ENCODE results near the gene FANK1. TPM values are rescaled to one million over a fixed set of nuclear protein-coding genes. Genes with fewer than 3 reads are reported as not detected.

FANK1 gene
- polyA plus RNA-seq, 3 donors, result 1.2 to 2.8 (median 1.3) TPM

GRCh38 chr10:126004752-126005151 lies 108.4 kb downstream of the FANK1 start:
- no peak overlapping the region for H3K27ac ChIP-seq (ENCODE audit: low read depth, low read length)
- 83 to 85% (median 84%) methylated on average over 8 of the region's 8 CpGs for WGBS, 3 donors

- WGBS, 3 donors, result 72 to 92% (median 76%) methylated on average over 5 of the region's 5 CpGs
- H3K27ac ChIP-seq (ENCODE audit: low read depth, low read length), result no peak overlapping the region
These were observed 109.9 kb downstream of the FANK1 start for GRCh38 chr10:126006264-126006663.

GRCh38 chr10:126006906-126007305 lies 110.5 kb downstream of the FANK1 start:
- no peak overlapping the region for H3K27ac ChIP-seq (ENCODE audit: low read depth, low read length)
- 94 to 98% (median 96%) methylated on average over 2 of the region's 2 CpGs for WGBS, 3 donors

- H3K27ac ChIP-seq (ENCODE audit: low read depth, low read length), result no peak overlapping the region
- 92 to 97% (median 97%) methylated on average over 7 of the region's 7 CpGs for WGBS, 3 donors
These were observed 113.3 kb downstream of the FANK1 start for GRCh38 chr10:126009650-126010049.

- WGBS, 3 donors, result 64 to 87% (median 76%) methylated on average over 5 of the region's 5 CpGs
- H3K27ac ChIP-seq (ENCODE audit: low read depth, low read length), result no peak overlapping the region
These were observed 115.6 kb downstream of the FANK1 start for GRCh38 chr10:126011995-126012394.

- WGBS, 3 donors, result 93 to 99% (median 97%) methylated on average over 2 of the region's 2 CpGs
- no peak overlapping the region for H3K27ac ChIP-seq (ENCODE audit: low read depth, low read length)
These were observed 116.1 kb downstream of the FANK1 start for GRCh38 chr10:126012485-126012884.

- H3K27ac ChIP-seq (ENCODE audit: low read depth, low read length), result no peak overlapping the region
- WGBS, 3 donors, result 72 to 87% (median 82%) methylated on average over 10 of the region's 10 CpGs
These were observed 117.3 kb downstream of the FANK1 start for GRCh38 chr10:126013489-126014281.

- H3K27ac ChIP-seq (ENCODE audit: low read depth, low read length), result no peak overlapping the region
- 56 to 91% (median 91%) methylated on average over 7 of the region's 7 CpGs for WGBS, 3 donors
These were observed 117.9 kb downstream of the FANK1 start for GRCh38 chr10:126014309-126014708.

- WGBS, 3 donors, result 86 to 90% (median 86%) methylated on average over 3 of the region's 3 CpGs
- no peak overlapping the region for H3K27ac ChIP-seq (ENCODE audit: low read depth, low read length)
These were observed 119.0 kb downstream of the FANK1 start for GRCh38 chr10:126015413-126015812.

GRCh38 chr10:126016156-126016805 lies 119.9 kb downstream of the FANK1 start:
- WGBS, 3 donors, result 88 to 97% (median 97%) methylated on average over 4 of the region's 4 CpGs
- no peak overlapping the region for H3K27ac ChIP-seq (ENCODE audit: low read depth, low read length)

- no peak overlapping the region for H3K27ac ChIP-seq (ENCODE audit: low read depth, low read length)
- 84 to 100% (median 96%) methylated on average over 3 of the region's 3 CpGs for WGBS, 3 donors
These were observed 120.5 kb downstream of the FANK1 start for GRCh38 chr10:126016882-126017281.

GRCh38 chr10:126017961-126018560 lies 121.7 kb downstream of the FANK1 start:
- WGBS, 3 donors, result 63 to 78% (median 70%) methylated on average over 2 of the region's 2 CpGs

GRCh38 chr10:126021833-126022500 lies 125.6 kb downstream of the FANK1 start:
- WGBS, 3 donors, result 43 to 89% (median 88%) methylated on average over 5 of the region's 5 CpGs
- no peak overlapping the region for H3K27ac ChIP-seq (ENCODE audit: low read depth, low read length)

More at GRCh38 chr10:126017961-126018560, 121.7 kb downstream of the FANK1 start:
- no peak overlapping the region for H3K27ac ChIP-seq (ENCODE audit: low read depth, low read length)

- no peak overlapping the region for H3K27ac ChIP-seq (ENCODE audit: low read depth, low read length)
- WGBS, 3 donors, result 91 to 93% (median 91%) methylated on average over 5 of the region's 5 CpGs
These were observed 126.5 kb downstream of the FANK1 start for GRCh38 chr10:126022841-126023240.

- WGBS, 3 donors, result 68 to 96% (median 75%) methylated on average over 1 of the region's 1 CpG
These were observed 131.3 kb downstream of the FANK1 start for GRCh38 chr10:126027692-126028091.

GRCh38 chr10:126029999-126030398 lies 133.6 kb downstream of the FANK1 start:
- 87 to 93% (median 88%) methylated on average over 3 of the region's 3 CpGs for WGBS, 3 donors

More at GRCh38 chr10:126027692-126028091, 131.3 kb downstream of the FANK1 start:
- no peak overlapping the region for H3K27ac ChIP-seq (ENCODE audit: low read depth, low read length)

GRCh38 chr10:126034586-126034985 lies 138.2 kb downstream of the FANK1 start:
- WGBS, 3 donors, result 91 to 97% (median 94%) methylated on average over 2 of the region's 2 CpGs
- H3K27ac ChIP-seq (ENCODE audit: low read depth, low read length), result no peak overlapping the region

More at GRCh38 chr10:126029999-126030398, 133.6 kb downstream of the FANK1 start:
- no peak overlapping the region for H3K27ac ChIP-seq (ENCODE audit: low read depth, low read length)

- WGBS, 3 donors, result 57 to 83% (median 58%) methylated on average over 5 of the region's 5 CpGs
These were observed 140.2 kb downstream of the FANK1 start for GRCh38 chr10:126036515-126036914.

GRCh38 chr10:126037946-126038345 lies 141.6 kb downstream of the FANK1 start:
- WGBS, 3 donors, result 81 to 83% (median 83%) methylated on average over 10 of the region's 10 CpGs
- no peak overlapping the region for H3K27ac ChIP-seq (ENCODE audit: low read depth, low read length)

More at GRCh38 chr10:126036515-126036914, 140.2 kb downstream of the FANK1 start:
- H3K27ac ChIP-seq (ENCODE audit: low read depth, low read length), result no peak overlapping the region
